Skeletal muscle cell (primary cell): ENCODE data around the gene FRA10AC1.

ENCODE experiments used
- DNase-seq: peaks from one replicate; pipeline ENCODE4 v3.0.0-alpha.2; 2010; ENCODE audit warnings: low read depth
- H3K4me3 ChIP-seq: 2 replicates; pipeline ENCODE4 v1.5.1; 2011; ENCODE audit warnings: low read depth, mild to moderate bottlenecking, control low read depth, low read length, moderate library complexity

Gene FRA10AC1

DNA sequence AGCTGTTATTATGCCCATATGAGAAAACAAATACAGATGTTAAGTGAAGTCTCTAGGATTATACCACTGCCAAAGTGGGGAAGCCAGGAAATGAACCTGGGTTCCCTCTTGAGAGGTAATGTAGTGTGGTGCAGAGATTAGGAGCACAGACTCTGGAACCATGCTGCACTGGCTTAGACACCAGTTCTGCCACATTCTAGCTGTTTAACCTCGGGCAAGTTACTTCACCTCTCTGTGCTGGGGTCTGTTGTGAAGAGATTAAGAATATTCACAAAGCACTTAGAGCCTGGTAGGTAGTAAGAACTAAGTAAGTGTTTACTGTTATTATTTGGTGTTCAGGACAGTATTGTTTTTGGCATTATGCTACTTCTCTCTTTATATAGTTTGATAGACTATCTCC, 48.2 kb downstream of the FRA10AC1 start:
- no peak for DNase-seq
- no peak overlapping the region for H3K4me3 ChIP-seq

DNA sequence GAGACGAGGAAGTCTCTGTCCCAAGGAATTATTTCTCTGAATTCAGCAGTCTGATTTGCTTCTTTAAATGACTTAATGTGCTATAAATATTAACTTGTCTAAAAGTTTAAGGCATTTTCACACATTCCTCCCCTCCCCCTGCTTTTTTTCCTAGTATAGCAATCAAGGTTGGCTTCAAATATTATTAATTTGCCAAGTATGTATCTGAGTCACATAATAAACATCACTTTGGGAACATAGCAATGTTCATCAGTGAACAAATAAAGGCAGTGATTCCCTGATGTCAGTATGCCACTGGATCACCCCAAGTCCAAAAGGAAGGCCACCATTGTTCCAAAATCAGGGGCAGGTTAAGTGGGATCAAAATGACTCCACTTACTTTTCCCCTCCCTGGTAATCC, 49.5 kb downstream of the FRA10AC1 start:
- no peak overlapping the region for H3K4me3 ChIP-seq
- no peak for DNase-seq

DNA sequence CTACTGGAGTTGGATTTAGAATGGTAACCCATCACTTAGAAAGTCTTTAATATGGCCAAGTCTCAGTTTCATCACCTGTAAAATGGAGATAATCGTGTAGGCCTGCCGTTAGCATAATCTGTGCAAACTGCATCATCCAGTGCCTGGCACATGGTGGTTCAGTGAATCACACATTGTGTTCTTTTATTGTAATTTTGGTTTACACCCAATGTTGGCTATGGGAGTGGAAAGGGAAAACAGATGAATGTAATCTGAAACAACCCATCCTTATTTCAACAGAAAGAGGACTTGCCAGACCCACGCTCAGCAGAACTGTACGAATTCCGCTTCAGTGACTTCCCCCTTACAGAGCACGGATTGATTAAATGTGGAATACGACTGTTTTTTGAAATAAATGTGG, 62.6 kb downstream of the FRA10AC1 start:
- DNase-seq: no peak
- no peak overlapping the region for H3K4me3 ChIP-seq

DNA sequence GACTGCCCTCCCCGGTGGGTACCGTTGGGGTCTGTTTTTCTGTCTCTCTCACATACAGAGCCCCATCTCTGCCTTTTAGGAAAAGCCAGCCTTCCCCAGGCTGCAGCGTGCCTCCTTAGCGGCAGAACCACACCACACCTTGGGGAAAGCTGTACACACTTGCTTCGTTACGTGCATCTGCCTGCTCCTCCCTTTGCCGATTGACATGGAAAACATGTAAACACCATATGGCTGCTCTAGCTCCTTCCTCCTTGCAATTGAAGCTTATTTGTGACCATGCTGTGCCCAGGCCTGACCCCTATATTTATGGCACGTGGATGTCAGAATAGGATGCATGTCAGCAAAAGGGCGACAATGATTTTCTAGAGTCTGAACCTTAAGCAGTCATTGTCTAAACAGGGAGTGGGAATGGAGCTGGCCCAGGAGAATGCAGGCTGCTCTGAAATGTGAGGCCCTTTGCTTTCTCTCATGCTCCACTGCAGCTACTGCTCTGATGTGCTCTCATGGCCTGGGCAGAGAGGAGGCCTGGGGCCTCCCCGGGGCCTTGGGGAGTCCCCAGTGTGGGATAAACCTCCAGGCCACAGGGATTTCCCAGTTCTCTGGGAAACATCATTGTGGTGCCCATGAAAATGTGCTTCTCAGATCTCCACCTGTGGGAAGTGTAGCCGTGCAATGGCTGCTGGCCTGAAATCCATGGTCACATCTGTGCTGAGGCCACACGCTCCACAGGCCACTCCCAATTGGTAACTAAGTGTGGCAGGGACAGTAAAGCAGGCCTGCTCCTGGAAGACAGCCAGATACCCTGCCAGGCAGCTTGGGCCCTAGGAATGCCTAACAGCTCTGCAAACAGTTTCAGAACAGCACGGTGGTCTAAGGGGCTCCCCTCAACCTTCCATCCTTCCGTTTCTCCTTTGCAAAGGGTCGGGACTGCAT, 71.5 kb downstream of the FRA10AC1 start:
- no peak for DNase-seq
- H3K4me3 ChIP-seq: no peak overlapping the region

DNA sequence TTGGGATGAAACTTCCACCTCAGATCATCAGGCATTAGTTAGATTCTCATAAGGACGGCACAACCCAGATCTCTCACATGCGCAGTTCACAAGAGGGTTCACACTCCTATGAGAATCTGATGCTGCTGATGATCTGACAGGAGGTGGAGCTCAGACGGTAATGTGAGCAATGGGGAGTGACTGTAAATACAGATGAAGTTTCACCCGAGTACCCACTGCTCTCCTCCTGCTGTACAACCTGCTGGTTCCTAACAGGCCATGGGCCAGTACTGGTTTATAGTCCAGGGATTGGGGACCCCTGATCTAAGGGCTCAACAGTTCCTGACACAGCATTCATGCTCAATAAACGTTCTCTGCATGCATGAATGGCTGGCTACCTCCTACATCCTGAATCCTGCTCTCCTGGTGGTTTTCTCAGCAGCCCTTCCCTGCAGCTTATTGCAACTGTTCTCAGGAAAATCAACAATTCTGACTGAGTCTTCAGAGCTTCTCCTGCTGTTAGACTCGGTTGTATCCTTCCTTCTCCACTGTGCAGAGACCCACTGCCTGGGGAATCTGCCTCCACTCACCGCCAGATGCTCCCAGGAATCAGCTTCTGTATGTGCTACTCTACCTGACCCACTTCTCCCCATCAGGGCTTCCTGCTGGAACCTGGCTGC, 72.6 kb downstream of the FRA10AC1 start:
- no peak overlapping the region for H3K4me3 ChIP-seq
- no peak for DNase-seq

DNA sequence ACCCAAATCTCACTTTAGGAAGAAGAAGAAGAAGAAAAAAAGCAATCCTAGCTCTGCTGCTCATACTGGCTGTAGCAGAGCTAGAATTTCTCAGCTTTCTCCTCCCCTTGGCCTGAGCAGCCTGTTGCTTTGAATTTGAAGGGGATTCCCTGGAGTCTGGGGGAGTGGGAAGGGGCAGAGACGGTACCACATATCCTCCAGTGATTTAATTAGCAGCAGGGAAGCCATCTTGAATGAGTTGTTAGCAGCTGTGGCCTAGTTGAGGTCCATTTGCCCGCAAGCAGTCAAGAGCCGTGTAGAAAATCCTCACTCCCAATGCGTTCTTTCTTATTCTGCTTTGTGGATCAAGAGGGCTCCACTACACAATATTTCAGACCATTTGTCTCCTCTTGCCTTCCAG, 73.5 kb downstream of the FRA10AC1 start:
- no peak for DNase-seq
- H3K4me3 ChIP-seq: no peak overlapping the region

DNA sequence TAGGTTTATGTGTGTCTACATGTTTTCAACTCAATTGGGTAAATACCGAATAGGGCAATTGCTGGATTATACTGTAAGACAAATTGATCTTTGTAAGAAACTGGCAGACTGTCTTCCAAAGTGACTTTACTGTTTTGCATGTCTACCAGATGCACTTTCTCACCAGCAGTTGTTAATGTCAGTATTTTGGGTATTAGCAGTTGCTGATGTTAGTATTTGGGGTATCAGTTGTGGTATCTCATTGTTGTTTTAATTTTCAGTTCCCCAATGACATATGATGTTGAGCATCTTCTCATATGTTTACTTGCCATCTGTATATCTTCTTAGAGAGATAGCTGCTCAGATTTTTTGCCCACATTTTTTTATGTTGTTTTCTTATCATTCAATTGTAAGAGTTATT, 79.5 kb downstream of the FRA10AC1 start:
- no peak for DNase-seq
- no peak overlapping the region for H3K4me3 ChIP-seq

DNA sequence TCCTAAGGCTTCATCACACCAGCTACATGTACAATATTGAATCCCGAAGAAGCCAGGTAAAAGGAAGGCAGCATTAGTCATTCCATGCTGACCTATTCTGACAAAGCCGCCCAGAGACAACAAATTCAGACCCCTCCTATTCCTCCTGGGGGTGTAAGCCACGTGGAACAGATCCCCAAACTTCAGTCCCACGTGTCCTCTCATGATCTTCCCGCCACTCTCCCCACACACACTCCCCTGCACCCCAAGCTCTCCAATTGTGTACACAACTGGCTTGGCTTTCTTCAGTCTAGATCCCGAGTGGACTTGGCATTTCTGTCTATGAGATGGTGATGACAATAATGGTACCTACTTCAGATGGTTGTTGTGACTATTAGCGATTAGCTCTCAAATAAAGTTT, 81.5 kb downstream of the FRA10AC1 start:
- no peak overlapping the region for H3K4me3 ChIP-seq
- no peak for DNase-seq
